HFF-Myc (cell line): ENCODE data around the gene RPL38.
"Not testable (repeated sequence)": the region's sequence is repeated elsewhere in the genome, so short reads cannot be mapped to it uniquely, and the experiment has no call there.

ENCODE experiments used
- DNase-seq: peaks from one replicate; pipeline ENCODE4 v3.0.0-alpha.2; 2011; ENCODE audit warnings: low read depth; ENCODE audit errors: extremely low read depth
- H3K4me3 ChIP-seq: replicated peaks from 2 replicates; pipeline ENCODE4 v1.5.1; 2011; ENCODE audit warnings: low read depth, mild to moderate bottlenecking, control low read depth, low read length
- TF ChIP-seq, protein P1 (sequence below): IDR thresholded peaks from 2 replicates; pipeline ENCODE4 v1.5.1; 2012; ENCODE audit warnings: mild to moderate bottlenecking, low read depth, low read length, control low read depth; ENCODE audit errors: missing control alignments

RPL38 gene

DNA sequence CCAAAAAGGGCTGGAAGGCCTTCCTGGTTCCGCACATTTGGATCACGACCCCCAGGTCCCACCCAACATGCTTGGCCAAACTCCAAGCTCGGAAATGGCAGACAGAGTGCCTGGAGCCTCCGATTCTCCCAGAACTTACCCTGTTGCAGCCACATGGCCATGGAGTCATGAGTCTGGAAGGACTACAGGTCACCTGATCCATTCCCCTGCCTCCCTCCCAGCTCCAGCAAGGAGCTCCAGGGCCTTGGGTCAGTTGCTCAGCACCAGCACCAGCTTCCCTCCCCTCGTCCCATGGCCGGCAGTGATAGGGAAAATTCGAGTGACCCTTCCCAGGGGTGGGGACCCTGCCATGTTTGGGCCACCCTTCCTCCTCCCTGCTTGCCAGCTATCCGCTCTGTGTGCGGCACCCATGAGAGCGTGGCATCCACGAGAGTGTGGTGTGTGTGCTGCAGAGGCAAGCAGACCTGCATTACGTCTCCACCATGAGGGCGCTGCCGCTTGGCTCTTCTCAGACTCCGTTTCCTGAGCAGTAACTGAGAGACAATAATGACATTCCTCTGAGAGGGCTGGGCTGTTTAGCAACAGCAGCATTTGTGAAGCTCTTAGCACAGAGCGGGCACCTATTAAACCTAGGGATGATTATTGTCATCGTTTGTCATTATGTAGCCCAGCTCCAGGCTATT, 21.3 kb upstream of the RPL38 start:
- no peak overlapping the region for H3K4me3 ChIP-seq
- TF ChIP-seq, protein P1, sequence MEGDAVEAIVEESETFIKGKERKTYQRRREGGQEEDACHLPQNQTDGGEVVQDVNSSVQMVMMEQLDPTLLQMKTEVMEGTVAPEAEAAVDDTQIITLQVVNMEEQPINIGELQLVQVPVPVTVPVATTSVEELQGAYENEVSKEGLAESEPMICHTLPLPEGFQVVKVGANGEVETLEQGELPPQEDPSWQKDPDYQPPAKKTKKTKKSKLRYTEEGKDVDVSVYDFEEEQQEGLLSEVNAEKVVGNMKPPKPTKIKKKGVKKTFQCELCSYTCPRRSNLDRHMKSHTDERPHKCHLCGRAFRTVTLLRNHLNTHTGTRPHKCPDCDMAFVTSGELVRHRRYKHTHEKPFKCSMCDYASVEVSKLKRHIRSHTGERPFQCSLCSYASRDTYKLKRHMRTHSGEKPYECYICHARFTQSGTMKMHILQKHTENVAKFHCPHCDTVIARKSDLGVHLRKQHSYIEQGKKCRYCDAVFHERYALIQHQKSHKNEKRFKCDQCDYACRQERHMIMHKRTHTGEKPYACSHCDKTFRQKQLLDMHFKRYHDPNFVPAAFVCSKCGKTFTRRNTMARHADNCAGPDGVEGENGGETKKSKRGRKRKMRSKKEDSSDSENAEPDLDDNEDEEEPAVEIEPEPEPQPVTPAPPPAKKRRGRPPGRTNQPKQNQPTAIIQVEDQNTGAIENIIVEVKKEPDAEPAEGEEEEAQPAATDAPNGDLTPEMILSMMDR: no peak
- no peak for DNase-seq

DNA sequence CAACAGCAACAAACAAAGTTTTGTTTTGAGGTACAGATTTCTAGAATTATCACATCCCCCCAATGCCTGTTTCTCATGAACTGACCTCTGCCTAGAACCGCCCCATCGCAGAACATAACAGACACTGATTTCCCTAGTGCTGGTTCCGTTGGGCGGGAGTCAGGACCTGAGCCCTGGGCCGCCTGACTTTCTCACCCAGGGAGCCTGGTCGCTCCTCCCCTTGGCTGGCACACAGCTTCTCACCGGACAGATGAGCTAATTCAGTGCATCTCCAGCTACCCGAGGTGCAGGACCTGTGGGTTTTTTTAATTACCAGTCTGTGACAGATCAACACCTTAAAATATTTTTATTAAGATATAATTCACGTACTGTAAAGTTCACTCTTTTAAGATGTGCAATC, 20.1 kb upstream of the RPL38 start:
- DNase-seq: no peak
- no peak overlapping the region for H3K4me3 ChIP-seq
- TF ChIP-seq, protein P1: no peak

DNA sequence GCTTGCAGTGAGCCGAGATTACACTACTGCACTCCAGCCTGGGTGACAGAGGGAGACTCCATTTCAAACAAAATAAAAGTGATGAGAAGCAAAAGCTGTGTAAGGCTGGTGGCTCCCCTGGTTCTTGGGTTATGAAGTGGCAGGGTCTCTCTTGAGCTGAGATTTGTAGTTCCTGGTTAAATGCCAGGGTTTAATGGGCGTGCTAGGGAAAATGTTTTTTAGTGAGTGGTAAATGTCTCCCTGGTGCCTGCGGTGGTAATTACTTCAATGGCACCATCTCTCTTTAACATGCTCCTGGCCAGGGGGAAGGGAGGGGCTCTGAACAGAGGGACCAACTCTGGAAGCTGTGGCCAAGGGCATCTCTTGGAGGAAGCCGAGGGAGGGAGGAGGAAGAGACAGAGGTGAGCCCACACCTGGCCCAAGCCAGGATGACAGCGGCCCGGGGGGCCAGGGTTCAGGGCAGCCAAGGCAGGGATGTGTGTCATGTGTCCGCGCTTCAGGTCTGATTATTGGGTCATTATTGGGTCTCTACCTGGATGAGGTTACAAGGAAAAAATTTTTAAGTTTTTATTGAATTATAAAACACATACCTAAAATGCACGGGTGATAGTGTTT, 17.8 kb upstream of the RPL38 start:
- TF ChIP-seq, protein P1: no peak
- H3K4me3 ChIP-seq: no peak overlapping the region
- no peak for DNase-seq

DNA sequence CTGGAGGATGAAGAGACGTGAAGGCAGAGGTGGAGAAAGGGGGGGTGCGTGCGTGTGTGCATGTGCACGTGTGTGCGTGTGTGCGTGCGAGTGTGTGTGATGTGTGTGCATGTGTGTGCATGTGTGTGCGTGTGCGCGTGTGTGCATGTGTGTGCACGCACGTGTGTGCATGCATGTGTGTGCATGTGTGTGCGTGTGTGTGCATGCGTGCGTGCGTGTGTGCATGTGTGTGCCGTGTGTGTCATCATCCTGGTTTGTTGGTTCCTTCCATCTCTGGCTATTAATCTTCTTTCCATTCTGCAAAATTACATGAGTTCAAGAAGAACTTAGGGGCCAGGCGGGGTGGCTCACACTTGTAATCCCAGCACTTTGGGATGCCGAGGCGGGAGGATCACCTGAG, 17.0 kb upstream of the RPL38 start:
- TF ChIP-seq, protein P1: no peak
- no peak for DNase-seq

DNA sequence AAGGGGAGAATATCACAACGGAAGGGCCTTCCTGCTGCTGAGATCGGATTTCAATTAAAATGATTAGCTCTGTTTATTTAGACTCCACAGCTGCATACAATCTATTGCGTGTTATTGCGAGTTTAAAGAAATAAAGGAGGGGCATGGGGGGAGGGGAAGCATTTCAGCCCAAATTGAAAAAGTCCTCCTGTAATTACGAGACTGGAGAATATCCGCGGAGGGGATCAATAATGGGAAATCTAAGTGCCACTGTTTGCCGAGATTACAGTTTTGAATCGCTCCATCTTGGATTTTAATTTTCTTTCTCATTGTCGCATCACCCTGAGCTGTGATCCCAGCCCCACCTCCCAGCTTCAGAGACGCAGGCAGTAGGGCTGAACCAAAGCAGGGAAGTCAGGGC, 15.7 kb upstream of the RPL38 start:
- no peak for DNase-seq
- no peak overlapping the region for H3K4me3 ChIP-seq
- TF ChIP-seq, protein P1: no peak

More for the DNA sequence above, 17.0 kb upstream of the RPL38 start:
- no peak overlapping the region for H3K4me3 ChIP-seq

DNA sequence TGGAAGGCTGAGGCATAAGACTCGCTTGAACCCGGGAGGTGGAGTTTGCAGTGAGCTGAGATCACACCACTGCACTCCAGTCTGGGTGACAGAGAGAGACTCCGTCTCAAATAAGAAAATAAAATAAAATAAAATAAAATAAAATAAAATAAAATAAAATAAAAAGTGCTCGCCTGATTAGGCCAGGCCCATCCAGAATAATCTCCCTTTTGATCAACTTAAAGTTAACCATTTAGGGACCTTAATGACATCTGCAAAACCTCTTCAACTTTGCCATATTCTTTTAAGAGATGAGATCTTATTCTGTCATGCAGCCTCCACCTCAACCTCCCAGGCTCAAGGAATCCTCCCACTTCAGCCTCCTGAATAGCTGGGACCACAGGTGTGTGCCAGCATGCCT, 14.8 kb upstream of the RPL38 start:
- DNase-seq: not testable (repeated sequence)

GRCh38 chr17:74190154-74190553, 13.3 kb upstream of the RPL38 start:
- DNase-seq: no peak
- TF ChIP-seq, protein P1: no peak

More for the DNA sequence above, 14.8 kb upstream of the RPL38 start:
- not testable (repeated sequence) for H3K4me3 ChIP-seq

More at GRCh38 chr17:74190154-74190553, 13.3 kb upstream of the RPL38 start:
- no peak overlapping the region for H3K4me3 ChIP-seq
